ENCODE results near the gene DES. TPM values are rescaled to one million over a fixed set of nuclear protein-coding genes. Genes with fewer than 3 reads are reported as not detected.

DES gene
- total RNA-seq, 2 experiments from 2014 or later: not detected

GRCh38 chr2:219399716-219400478 is 18.3 kb upstream of the DES start:
- TF ChIP-seq CTCF (conservative IDR thresholded peaks at IDR 0.05; ENCODE audit: low read length) (no peak), EZH2phosphoT487 (IDR thresholded peaks at IDR 0.05; ENCODE audit: borderline replicate concordance, low read depth, low read length) (no peak)
- intact Hi-C loops (cut with micrococcal nuclease; ENCODE audit: unreplicated experiment): loop anchor here (5.0 kb wide), 1 partner anchor 242 kb away; no protein-coding TSS in a partner anchor
- CTCF ChIA-PET (ENCODE audit: unreplicated experiment): no interaction called here

GRCh38 chr2:219400562-219400961 is 17.6 kb upstream of the DES start:
- TF ChIP-seq CTCF (conservative IDR thresholded peaks at IDR 0.05; ENCODE audit: low read length) (no peak), EZH2phosphoT487 (IDR thresholded peaks at IDR 0.05; ENCODE audit: borderline replicate concordance, low read depth, low read length) (no peak)
- DNase-seq (ENCODE audit: low spot score): no peak
- ChIA-PET CTCF (ENCODE audit: unreplicated experiment) (no interaction called here), POLR2A (no interaction called here)
- no peaks in the 10 kb centered on the region for H3K9me3 ChIP-seq (ENCODE audit: low read length)
- H3K9me2 ChIP-seq (ENCODE audit: insufficient read depth, low read length): no peaks in the 10 kb centered on the region
- no peaks in the 10 kb centered on the region for H4K20me1 ChIP-seq (ENCODE audit: insufficient read depth, low read length)
- H3K4me1 ChIP-seq (ENCODE audit: insufficient read depth, low read length, poor library complexity, severe bottlenecking): peaks cover 5% of the 10 kb centered on the region
- no peaks in the 10 kb centered on the region for H3K79me2 ChIP-seq (ENCODE audit: insufficient read depth, low read depth, low read length)
- intact Hi-C loops (cut with micrococcal nuclease; ENCODE audit: unreplicated experiment): loop anchor here (5.0 kb wide), 1 partner anchor 242 kb away; no protein-coding TSS in a partner anchor
- H3K4me3 ChIP-seq (ENCODE audit: low read depth, low read length, poor library complexity, severe bottlenecking): no peak overlapping the region
- no peaks in the 10 kb centered on the region for H3K36me3 ChIP-seq (ENCODE audit: insufficient read depth, low read length)
- H3K4me2 ChIP-seq (ENCODE audit: low read length): no peak overlapping the region
- no TSS peak for BruUV-seq (replicated peaks)
- H2AFZ ChIP-seq (ENCODE audit: low read length): no peak overlapping the region
- no peak overlapping the region for H3K27ac ChIP-seq (ENCODE audit: low read depth, low read length, poor library complexity, severe bottlenecking)

More at GRCh38 chr2:219399716-219400478, 18.3 kb upstream of the DES start:
- no peak for DNase-seq (ENCODE audit: low spot score)
- no peaks in the 10 kb centered on the region for H3K9me2 ChIP-seq (ENCODE audit: insufficient read depth, low read length)
- H2AFZ ChIP-seq (ENCODE audit: low read length): no peak overlapping the region
- no peak overlapping the region for H3K27ac ChIP-seq (ENCODE audit: low read depth, low read length, poor library complexity, severe bottlenecking)
- no peaks in the 10 kb centered on the region for H3K36me3 ChIP-seq (ENCODE audit: insufficient read depth, low read length)
- no peaks in the 10 kb centered on the region for H4K20me1 ChIP-seq (ENCODE audit: insufficient read depth, low read length)
- no peak overlapping the region for H3K4me3 ChIP-seq (ENCODE audit: low read depth, low read length, poor library complexity, severe bottlenecking)
- H3K4me2 ChIP-seq (ENCODE audit: low read length): no peak overlapping the region
- H3K9me3 ChIP-seq (ENCODE audit: low read length): no peaks in the 10 kb centered on the region
- H3K79me2 ChIP-seq (ENCODE audit: insufficient read depth, low read depth, low read length): no peaks in the 10 kb centered on the region
- POLR2A ChIA-PET: interaction anchor here (0.8 kb wide), 1 partner anchor 24 kb away, joined by 3 read pairs; no protein-coding TSS in a partner anchor
- BruUV-seq (replicated peaks): no TSS peak
- H3K4me1 ChIP-seq (ENCODE audit: insufficient read depth, low read length, poor library complexity, severe bottlenecking): peaks cover 5% of the 10 kb centered on the region

- H3K4me2 ChIP-seq (ENCODE audit: low read length): no peak overlapping the region
These were observed 16.6 kb upstream of the DES start for GRCh38 chr2:219401606-219402005.

More at GRCh38 chr2:219401606-219402005, 16.6 kb upstream of the DES start:
- no peaks in the 10 kb centered on the region for H3K36me3 ChIP-seq (ENCODE audit: insufficient read depth, low read length)
- BruUV-seq (replicated peaks): no TSS peak
- no peak for DNase-seq (ENCODE audit: low spot score)
- CTCF ChIA-PET (ENCODE audit: unreplicated experiment): interaction anchor here (0.7 to 1.3 kb wide), 2 partner anchors 13 to 130 kb away, joined by 3 to 6 read pairs; no protein-coding TSS in a partner anchor
- H3K79me2 ChIP-seq (ENCODE audit: insufficient read depth, low read depth, low read length): no peaks in the 10 kb centered on the region
- POLR2A ChIA-PET: interaction anchor here (0.6 to 1.0 kb wide), 2 partner anchors 127 to 390 kb away, joined by 3 read pairs; no protein-coding TSS in a partner anchor
- TF ChIP-seq CTCF (conservative IDR thresholded peaks at IDR 0.05; ENCODE audit: low read length) (no peak), EZH2phosphoT487 (IDR thresholded peaks at IDR 0.05; ENCODE audit: borderline replicate concordance, low read depth, low read length) (no peak)
- intact Hi-C loops (cut with micrococcal nuclease; ENCODE audit: unreplicated experiment): loop anchor here (5.0 kb wide), 1 partner anchor 241 kb away; no protein-coding TSS in a partner anchor
- H3K9me3 ChIP-seq (ENCODE audit: low read length): no peaks in the 10 kb centered on the region
- H4K20me1 ChIP-seq (ENCODE audit: insufficient read depth, low read length): no peaks in the 10 kb centered on the region
- no peak overlapping the region for H2AFZ ChIP-seq (ENCODE audit: low read length)
- no peaks in the 10 kb centered on the region for H3K9me2 ChIP-seq (ENCODE audit: insufficient read depth, low read length)
- no peak overlapping the region for H3K27ac ChIP-seq (ENCODE audit: low read depth, low read length, poor library complexity, severe bottlenecking)
- H3K4me1 ChIP-seq (ENCODE audit: insufficient read depth, low read length, poor library complexity, severe bottlenecking): peaks cover 5% of the 10 kb centered on the region
- no peak overlapping the region for H3K4me3 ChIP-seq (ENCODE audit: low read depth, low read length, poor library complexity, severe bottlenecking)
